K562 (cell line): ENCODE data around the gene TOMM22. TPM values are rescaled to one million over a fixed set of nuclear protein-coding genes. Genes with fewer than 3 reads are reported as not detected.

ENCODE experiments used
- C11orf30 ChIP-seq: fragments of 450-650 bp; IDR thresholded peaks from 2 replicates; pipeline ENCODE4 v1.6.1; 2016; ENCODE audit warnings: low read depth, mild to moderate bottlenecking
- CREB5 ChIP-seq: fragments of 250-450 bp; sonication (Bioruptor Pico); IDR thresholded peaks from 2 replicates; pipeline ENCODE4 v1.5.0; 2020; ENCODE audit warnings: mild to moderate bottlenecking
- GABPB1 ChIP-seq: sonication (generic); formaldehyde crosslinking; IDR thresholded peaks from 2 replicates; pipeline ENCODE4 v1.8.0; 2022; ENCODE audit warnings: mild to moderate bottlenecking, missing genetic modification reagents
- HDAC6 ChIP-seq: IDR thresholded peaks from 2 replicates; pipeline ENCODE4 v1.6.1; 2012; ENCODE audit warnings: low read depth, mild to moderate bottlenecking, control low read depth, inconsistent platforms, low read length, moderate library complexity
- HNRNPUL1 ChIP-seq: fragments of 200-400 bp; formaldehyde crosslinking; IDR thresholded peaks from 2 replicates; pipeline ENCODE4 v1.6.1; 2017; ENCODE audit warnings: low read length
- LEF1 ChIP-seq: fragments of 450-650 bp; IDR thresholded peaks from 2 replicates; pipeline ENCODE4 v1.6.1; 2016; ENCODE audit warnings: mild to moderate bottlenecking
- MCM7 ChIP-seq, 2 experiments: fragments of 450-650 bp; IDR thresholded peaks; 2 replicates each; pipeline ENCODE4 v1.6.1; 2016 to 2018
- MTA2 ChIP-seq: fragments of 450-650 bp; IDR thresholded peaks from 2 replicates; pipeline ENCODE4 v1.6.1; 2016; ENCODE audit warnings: low read depth
- POLR2AphosphoS5 ChIP-seq: IDR thresholded peaks from 2 replicates; pipeline ENCODE4 v1.6.1; 2011; ENCODE audit warnings: mild to moderate bottlenecking, low read depth, low read length, moderate library complexity; ENCODE audit not compliant: control insufficient read depth, insufficient read depth
- RAD51 ChIP-seq: fragments of 450-650 bp; IDR thresholded peaks from 2 replicates; pipeline ENCODE4 v1.7.1; 2016; ENCODE audit warnings: low read depth, mild to moderate bottlenecking, borderline replicate concordance
- SRSF3 ChIP-seq: fragments of 200-400 bp; formaldehyde crosslinking; IDR thresholded peaks from 2 replicates; pipeline ENCODE4 v1.6.1; 2016; ENCODE audit warnings: mild to moderate bottlenecking, low read length, moderate library complexity; ENCODE audit not compliant: insufficient read depth
- TFAP4 ChIP-seq: sonication (generic); formaldehyde crosslinking; IDR thresholded peaks from 2 replicates; pipeline ENCODE4 v1.8.0; 2022; ENCODE audit warnings: missing genetic modification reagents, mild to moderate bottlenecking, moderate library complexity, borderline replicate concordance
- WHSC1 ChIP-seq: IDR thresholded peaks from one replicate; pipeline ENCODE4 v1.6.1; 2012; ENCODE audit warnings: low read length, control low read depth, inconsistent platforms
- ZBTB1 ChIP-seq: sonication (generic); formaldehyde crosslinking; IDR thresholded peaks from 2 replicates; pipeline ENCODE4 v1.8.1; 2023; ENCODE audit warnings: missing genetic modification reagents, low read depth, mild to moderate bottlenecking, borderline replicate concordance
- ZC3H11A ChIP-seq: IDR thresholded peaks from 2 replicates; pipeline ENCODE4 v1.6.1; 2012; ENCODE audit warnings: low read depth, low read length, improper control_type of control experiment
- ZNF121 ChIP-seq: sonication (generic); formaldehyde crosslinking; conservative IDR thresholded peaks from 2 replicates; pipeline ENCODE4 v1.8.0; 2022; ENCODE audit warnings: missing genetic modification reagents
- polyA plus RNA-seq, 8 experiments: library from polyadenylated mRNA; depleted of rRNA in 4 of 8; stranded (reverse) in 5 of 8; unstranded in 3 of 8; fragments of >200 nt; fragmentation: Nextera tagmentation in 2 of 8; fragmentation: Illumina TruSeq in 1 of 8; extraction: Ambion mirVana in 2 of 8; extraction: Trizol in 1 of 8; gene quantifications; 2 replicates each; pipeline versions ENCODE4 v1.2.1 to v1.2.3, GENCODE V29; 2011 to 2014; ENCODE audit warnings: inconsistent platforms in 1 of 8, missing spikeins in 1 of 8
- total RNA-seq, 7 experiments: library from RNA; depleted of rRNA in 6 of 7; stranded (reverse); fragments of >200 nt in 6 of 7; fragmentation: Illumina TruSeq in 2 of 7; extraction: Trizol in 2 of 7; gene quantifications; 2 replicates each; pipeline versions ENCODE4 v1.2.1 to v1.2.3, GENCODE V29; 2011 to 2021; ENCODE audit warnings: low replicate concordance in 1 of 7
- TF ChIP-seq, protein P1 (sequence below): fragments of 450-650 bp; formaldehyde crosslinking; IDR thresholded peaks from 2 replicates; pipeline ENCODE4 v1.4.0; 2020; ENCODE audit warnings: mild to moderate bottlenecking
- TF ChIP-seq, protein P2 (sequence below), 2 experiments: fragments of 450-650 bp; conservative IDR thresholded peaks; 2 replicates each; pipeline ENCODE4 v1.6.1; 2017; ENCODE audit warnings: mild to moderate bottlenecking in 2 of 2, moderate library complexity in 2 of 2
- TF ChIP-seq, protein P3 (sequence below): sonication (generic); formaldehyde crosslinking; IDR thresholded peaks from 2 replicates; pipeline ENCODE4 v1.9.0; 2022; ENCODE audit warnings: mild to moderate bottlenecking, missing genetic modification reagents

TOMM22 gene
- total and polyA plus RNA-seq, 9 of the 15 experiments (the other 6 are each of a cell fraction or from before 2014, with no cell fraction given) = 25.8 to 108 (median 73.8) TPM

GRCh38 chr22:38706101-38706900 is 24.5 kb downstream of the TOMM22 start (continued):
- TF ChIP-seq ZBTB1 (CRISPR knock-in tag) (0 out of 2 replicates have a peak, but pooled peaks have one; percentile 50), RAD51 (no peak), CREB5 (CRISPR knock-in tag) (no peak), MCM7 (IDR thresholded peaks at IDR 0.05) (no peak), HNRNPUL1 (no peak), TFAP4 (CRISPR knock-in tag) (peak; percentile 50; the same call in 1 of the 2 replicates), SRSF3 (no peak), C11orf30 (no peak), HDAC6 (no peak), POLR2AphosphoS5 (0 out of 2 replicates have a peak, but pooled peaks have one; percentile 2), GABPB1 (no peak), ZNF121 (CRISPR knock-in tag) (no peak), MTA2 (no peak), ZC3H11A (no peak), LEF1 (no peak), WHSC1 (no peak)
- TF ChIP-seq, protein P1, sequence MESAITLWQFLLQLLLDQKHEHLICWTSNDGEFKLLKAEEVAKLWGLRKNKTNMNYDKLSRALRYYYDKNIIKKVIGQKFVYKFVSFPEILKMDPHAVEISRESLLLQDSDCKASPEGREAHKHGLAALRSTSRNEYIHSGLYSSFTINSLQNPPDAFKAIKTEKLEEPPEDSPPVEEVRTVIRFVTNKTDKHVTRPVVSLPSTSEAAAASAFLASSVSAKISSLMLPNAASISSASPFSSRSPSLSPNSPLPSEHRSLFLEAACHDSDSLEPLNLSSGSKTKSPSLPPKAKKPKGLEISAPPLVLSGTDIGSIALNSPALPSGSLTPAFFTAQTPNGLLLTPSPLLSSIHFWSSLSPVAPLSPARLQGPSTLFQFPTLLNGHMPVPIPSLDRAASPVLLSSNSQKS (CRISPR knock-in tag) = no peak
- TF ChIP-seq, protein P2, sequence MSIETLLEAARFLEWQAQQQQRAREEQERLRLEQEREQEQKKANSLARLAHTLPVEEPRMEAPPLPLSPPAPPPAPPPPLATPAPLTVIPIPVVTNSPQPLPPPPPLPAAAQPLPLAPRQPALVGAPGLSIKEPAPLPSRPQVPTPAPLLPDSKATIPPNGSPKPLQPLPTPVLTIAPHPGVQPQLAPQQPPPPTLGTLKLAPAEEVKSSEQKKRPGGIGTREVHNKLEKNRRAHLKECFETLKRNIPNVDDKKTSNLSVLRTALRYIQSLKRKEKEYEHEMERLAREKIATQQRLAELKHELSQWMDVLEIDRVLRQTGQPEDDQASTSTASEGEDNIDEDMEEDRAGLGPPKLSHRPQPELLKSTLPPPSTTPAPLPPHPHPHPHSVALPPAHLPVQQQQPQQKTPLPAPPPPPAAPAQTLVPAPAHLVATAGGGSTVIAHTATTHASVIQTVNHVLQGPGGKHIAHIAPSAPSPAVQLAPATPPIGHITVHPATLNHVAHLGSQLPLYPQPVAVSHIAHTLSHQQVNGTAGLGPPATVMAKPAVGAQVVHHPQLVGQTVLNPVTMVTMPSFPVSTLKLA (conservative IDR thresholded peaks at IDR 0.05) = peak; percentile 42 to 68; a peak in 3 of 4 replicates
- TF ChIP-seq, protein P3, sequence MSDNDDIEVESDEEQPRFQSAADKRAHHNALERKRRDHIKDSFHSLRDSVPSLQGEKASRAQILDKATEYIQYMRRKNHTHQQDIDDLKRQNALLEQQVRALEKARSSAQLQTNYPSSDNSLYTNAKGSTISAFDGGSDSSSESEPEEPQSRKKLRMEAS (CRISPR knock-in tag) = peak; percentile 54; the same call in 1 of the 2 replicates
